ENCODE results near the gene MBNL2.

Gene MBNL2

DNA sequence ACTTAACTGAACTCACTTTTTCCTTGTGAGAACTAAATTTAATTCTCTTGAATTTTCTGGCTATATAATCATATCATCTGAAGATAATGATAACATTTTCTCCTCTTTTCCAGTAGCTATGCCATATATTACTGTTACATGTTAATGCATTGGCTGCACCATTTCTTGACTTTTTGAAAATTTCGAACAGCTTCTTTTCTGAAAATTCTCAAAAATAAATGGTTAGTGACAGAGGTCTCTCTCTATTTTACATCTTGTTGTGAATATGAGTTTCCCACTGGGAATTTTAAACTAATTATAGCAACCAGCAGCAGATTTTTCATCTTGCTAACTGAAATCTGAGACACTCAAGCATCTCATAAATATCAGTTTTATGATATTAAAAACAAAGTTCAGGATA is 30.6 kb downstream of the MBNL2 start:
- FAIRE-seq, result no peak
- no peak for DNase-seq (ENCODE audit: low spot score)

- no peak for DNase-seq (ENCODE audit: low spot score)
- no peak for FAIRE-seq
Observed at GRCh38 chr13:97253581-97254293, 31.6 kb downstream of the MBNL2 start.

GRCh38 chr13:97254816-97255215 is 32.7 kb downstream of the MBNL2 start:
- DNase-seq (ENCODE audit: low spot score), result peak; percentile 22
- no peak for FAIRE-seq

DNA sequence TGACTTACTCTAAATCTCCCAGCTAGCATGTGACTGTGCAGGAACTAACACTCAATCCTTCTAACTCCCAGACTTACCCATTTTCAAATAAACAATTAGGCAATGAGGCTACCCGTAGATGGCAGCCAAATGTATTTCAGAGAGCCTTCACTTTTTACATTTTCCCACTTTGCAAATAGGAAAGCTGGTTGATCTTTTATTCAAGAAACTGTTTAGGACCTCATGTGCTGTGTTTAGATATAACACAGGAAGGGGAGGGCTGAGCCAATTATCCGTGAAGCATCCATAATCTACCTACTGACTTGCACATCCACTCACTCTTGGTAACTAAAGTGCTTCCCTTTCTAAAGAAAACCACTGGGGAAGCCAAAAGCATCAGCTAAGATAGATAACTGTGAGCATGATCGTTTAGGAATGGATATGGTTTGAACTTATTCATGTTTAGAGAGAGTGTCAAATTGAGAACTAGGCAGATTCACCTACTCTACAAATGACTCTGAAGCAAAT is 33.4 kb downstream of the MBNL2 start:
- FAIRE-seq, result no peak
- DNase-seq (ENCODE audit: low spot score), result no peak

DNA sequence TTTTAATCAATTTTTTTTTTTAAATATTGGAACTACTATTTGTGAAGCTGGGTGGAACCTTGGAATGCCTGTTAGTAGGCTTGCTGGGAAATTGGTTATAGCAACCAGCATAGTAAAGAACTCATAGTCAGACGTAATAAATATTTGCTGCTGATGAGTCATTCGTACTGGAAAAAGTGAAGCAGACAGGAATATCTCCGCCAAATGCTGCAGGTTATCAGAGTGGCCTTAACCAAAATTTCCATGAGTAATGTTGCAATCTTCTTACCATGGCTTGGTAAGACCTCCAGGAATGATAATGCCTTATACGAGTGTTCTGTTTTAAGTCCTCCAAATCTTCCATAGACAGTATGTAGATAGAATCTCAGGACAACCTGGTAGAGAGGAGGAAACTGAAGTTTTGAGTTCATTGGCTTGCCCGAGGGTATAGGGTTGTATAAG is 34.2 kb downstream of the MBNL2 start:
- DNase-seq (ENCODE audit: low spot score) (peak; percentile 53), FAIRE-seq (no peak)

GRCh38 chr13:97257228-97257755 is 35.2 kb downstream of the MBNL2 start:
- DNase-seq (ENCODE audit: low spot score) (no peak), FAIRE-seq (no peak)

- DNase-seq (ENCODE audit: low spot score), result peak; percentile 67
- FAIRE-seq, result no peak
Observed at GRCh38 chr13:97257800-97258799, 36.0 kb downstream of the MBNL2 start.

GRCh38 chr13:97258801-97259200 is 36.7 kb downstream of the MBNL2 start:
- FAIRE-seq, result no peak
- no peak for DNase-seq (ENCODE audit: low spot score)

- FAIRE-seq (no peak), DNase-seq (ENCODE audit: low spot score) (no peak)
Observed at GRCh38 chr13:97259410-97259797, 37.3 kb downstream of the MBNL2 start.

DNA sequence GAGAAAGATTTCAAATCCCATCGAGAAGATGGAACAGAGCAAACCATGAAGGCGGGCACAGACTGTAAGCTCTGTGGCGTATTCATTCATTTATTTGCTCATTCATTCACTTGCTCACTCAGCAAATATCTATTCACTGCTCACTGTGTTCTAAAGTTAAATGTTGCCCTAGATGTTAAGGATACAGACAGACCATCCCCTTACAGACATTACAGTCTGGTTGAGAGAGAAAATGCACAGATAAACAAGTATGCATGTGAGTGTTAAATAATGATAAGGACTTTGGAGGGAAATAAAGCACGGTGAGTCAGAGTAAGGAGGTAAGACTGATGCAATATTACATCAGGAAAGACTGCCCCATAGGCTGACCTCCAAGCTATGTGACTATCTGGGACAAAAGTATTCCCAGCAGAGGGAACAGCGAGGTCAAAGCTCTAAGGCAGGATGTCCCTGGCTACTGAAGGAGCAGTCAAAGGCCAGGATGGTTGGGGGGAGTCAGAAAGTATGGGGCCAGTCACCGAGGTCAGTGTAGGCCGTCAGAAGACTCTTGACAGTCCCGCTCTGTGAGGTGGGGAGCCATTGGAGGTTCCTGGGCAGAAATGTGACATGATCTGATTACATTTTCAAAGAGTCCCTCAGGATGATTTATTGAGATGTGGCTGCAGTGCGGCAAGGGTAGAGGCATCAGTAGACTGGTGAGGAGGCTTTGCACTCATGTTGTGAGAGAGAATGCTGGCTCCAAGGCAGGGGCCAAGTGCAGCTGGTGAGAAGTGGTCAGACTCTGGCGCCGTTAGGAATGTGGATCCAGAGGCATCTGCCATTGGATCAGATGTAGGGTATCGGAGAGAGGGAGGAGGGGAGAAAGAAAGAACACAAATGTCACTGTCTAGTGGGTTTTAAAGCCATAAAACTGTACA is 37.9 kb downstream of the MBNL2 start:
- FAIRE-seq, result no peak
- no peak for DNase-seq (ENCODE audit: low spot score)

GRCh38 chr13:97261254-97262005 is 39.3 kb downstream of the MBNL2 start:
- no peak for DNase-seq (ENCODE audit: low spot score)
- FAIRE-seq, result no peak

- FAIRE-seq, result no peak
- DNase-seq (ENCODE audit: low spot score), result no peak
Observed at GRCh38 chr13:97262058-97262457, 39.9 kb downstream of the MBNL2 start.

- FAIRE-seq, result no peak
Observed at GRCh38 chr13:97263160-97263559, 41.0 kb downstream of the MBNL2 start.

GRCh38 chr13:97264663-97265062 is 42.5 kb downstream of the MBNL2 start:
- FAIRE-seq (no peak), DNase-seq (ENCODE audit: low spot score) (no peak)

More at GRCh38 chr13:97263160-97263559, 41.0 kb downstream of the MBNL2 start:
- DNase-seq (ENCODE audit: low spot score), result no peak

DNA sequence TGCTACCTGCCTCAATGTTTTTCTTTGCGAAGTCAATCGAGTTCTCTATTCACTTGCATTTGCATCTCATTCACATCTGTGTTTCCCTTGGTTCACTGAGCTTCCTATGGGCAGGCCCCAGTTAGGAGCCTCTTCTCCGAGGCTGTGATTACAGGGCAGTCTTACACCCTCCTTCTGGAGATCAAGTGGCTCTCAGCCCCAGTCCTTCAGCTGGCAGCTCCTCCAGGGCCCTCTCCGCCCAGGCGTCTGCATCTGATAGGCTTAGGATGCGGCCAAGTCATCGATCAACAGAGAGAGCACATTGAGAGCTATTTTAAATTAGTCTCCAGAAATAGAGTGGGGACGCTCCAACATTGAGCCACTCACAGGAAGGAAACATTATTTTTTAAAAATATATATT is 44.2 kb downstream of the MBNL2 start:
- DNase-seq (ENCODE audit: low spot score) (no peak), FAIRE-seq (no peak)

DNA sequence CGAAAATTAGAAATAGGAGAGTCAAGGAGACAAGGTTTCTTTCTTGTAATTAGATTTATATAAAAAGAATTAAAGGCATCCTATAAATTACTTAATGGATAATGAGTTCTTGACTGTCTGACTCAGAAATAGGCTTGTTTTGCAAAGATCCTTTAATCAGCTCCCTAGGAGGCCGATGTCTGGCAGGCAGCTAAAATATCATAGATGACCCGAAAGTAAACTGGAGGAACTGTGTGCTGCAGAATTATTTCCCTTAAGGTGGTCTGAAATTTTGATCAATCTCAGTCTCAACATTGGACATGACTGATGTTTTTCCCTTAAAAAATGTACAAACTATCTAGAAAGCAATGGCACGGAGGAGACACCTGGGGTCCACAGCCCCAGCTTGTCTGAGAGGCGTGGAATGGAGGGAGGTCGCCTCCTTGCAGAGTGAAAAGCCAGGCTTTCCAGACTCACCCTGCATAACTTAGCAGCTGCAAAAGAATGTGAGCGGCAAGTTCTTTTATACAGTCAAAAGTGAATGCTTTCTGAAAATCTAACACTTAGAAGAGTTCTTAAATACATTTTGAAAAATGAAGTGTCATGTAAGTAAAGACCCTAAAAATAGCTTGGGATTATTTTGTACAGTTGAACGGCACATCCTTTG is 44.8 kb downstream of the MBNL2 start:
- no peak for DNase-seq (ENCODE audit: low spot score)
- FAIRE-seq, result no peak

- FAIRE-seq (no peak), DNase-seq (ENCODE audit: low spot score) (no peak)
Observed at GRCh38 chr13:97267418-97268059, 45.4 kb downstream of the MBNL2 start.

DNA sequence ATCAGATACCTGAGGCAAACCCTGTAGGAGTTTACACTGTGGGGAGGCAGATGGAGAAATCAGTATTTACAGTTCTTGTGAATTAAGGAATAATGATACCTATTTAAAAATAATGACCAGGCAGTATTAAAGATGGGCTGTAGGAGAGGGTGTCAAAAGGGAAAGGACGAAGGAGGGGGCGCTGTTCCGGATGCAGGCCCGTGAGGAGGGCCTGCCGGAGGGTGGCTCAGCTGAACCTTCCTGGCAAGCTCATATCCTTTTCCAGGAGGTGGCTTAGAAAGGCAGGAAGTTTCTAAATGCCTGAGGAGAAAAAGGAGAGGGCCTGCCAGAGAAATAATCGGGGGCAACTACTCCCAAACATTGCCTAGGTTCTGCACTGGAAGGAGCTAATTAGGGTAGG is 46.6 kb downstream of the MBNL2 start:
- no peak for FAIRE-seq
- no peak for DNase-seq (ENCODE audit: low spot score)

DNA sequence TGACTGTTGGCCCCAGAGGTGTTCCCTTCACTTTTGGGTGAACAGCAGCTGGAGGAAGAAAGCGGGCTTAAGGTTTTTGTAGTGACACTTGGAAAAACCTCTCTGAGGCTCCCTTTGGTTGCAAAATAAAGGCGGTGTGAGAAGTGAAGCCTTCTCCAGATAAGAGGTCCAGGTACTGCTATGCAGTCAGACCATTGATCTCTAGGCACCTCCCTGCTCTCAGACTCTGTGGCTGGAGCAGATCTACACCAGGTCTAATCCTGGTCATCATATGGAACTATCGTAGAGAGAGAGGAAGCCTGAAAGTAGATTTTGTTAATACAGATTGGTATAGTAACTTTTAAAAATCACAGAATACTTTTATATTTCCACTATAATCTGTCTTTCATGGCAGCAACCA is 47.5 kb downstream of the MBNL2 start:
- no peak for DNase-seq (ENCODE audit: low spot score)
- FAIRE-seq, result no peak
